SU-DHL-6 (cell line): ENCODE results near the gene STARD9.

ENCODE experiments used
- H2AFZ ChIP-seq: fragments of 200-600 bp; sonication (generic); 2 replicates; pipeline ENCODE4 v1.6.1; 2014; ENCODE audit warnings: low read depth, mild to moderate bottlenecking, moderate library complexity, mixed read lengths, antibody characterized with exemption, low read length; ENCODE audit not compliant: severe bottlenecking
- H3F3A ChIP-seq: fragments of 200-600 bp; shearing (Covaris generic); 2 replicates; pipeline ENCODE4 v1.6.0; 2016; ENCODE audit warnings: antibody characterized with exemption, mild to moderate bottlenecking; ENCODE audit not compliant: insufficient read depth
- H3K27ac ChIP-seq: fragments of 200-600 bp; sonication (generic); 2 replicates; pipeline ENCODE4 v1.5.1; 2016; ENCODE audit warnings: low read depth, mild to moderate bottlenecking, low read length, moderate library complexity, mixed read lengths
- H3K27me3 ChIP-seq: fragments of 200-600 bp; sonication (generic), shearing (Covaris generic); 2 replicates; pipeline ENCODE4 v1.6.0; 2014; ENCODE audit warnings: mild to moderate bottlenecking, low read length
- H3K36me3 ChIP-seq: fragments of 200-600 bp; sonication (generic); 2 replicates; pipeline ENCODE4 v1.6.1; 2014; ENCODE audit warnings: mild to moderate bottlenecking, low read length, mixed read lengths
- H3K4me2 ChIP-seq: fragments of 300-600, 200-600 bp; shearing (Covaris generic), sonication (generic); 2 replicates; pipeline ENCODE4 v1.6.0; 2014; ENCODE audit warnings: low read length, low read depth, mild to moderate bottlenecking; ENCODE audit not compliant: poor library complexity, severe bottlenecking
- H3K4me3 ChIP-seq: fragments of 200-600 bp; sonication (generic); 2 replicates; pipeline ENCODE4 v1.5.1; 2014; ENCODE audit warnings: antibody characterized with exemption, low read length, mild to moderate bottlenecking, mixed read lengths; ENCODE audit not compliant: insufficient read depth, poor library complexity, severe bottlenecking
- H3K79me2 ChIP-seq: fragments of 200-600 bp; sonication (generic); 2 replicates; pipeline ENCODE4 v1.6.1; 2014; ENCODE audit warnings: mild to moderate bottlenecking, low read length, moderate library complexity; ENCODE audit not compliant: insufficient read depth
- H3K9ac ChIP-seq: fragments of 200-600 bp; sonication (generic); 2 replicates; pipeline ENCODE4 v1.7.0; 2014; ENCODE audit warnings: mild to moderate bottlenecking, low read length
- H3K9me2 ChIP-seq: fragments of 200-600 bp; sonication (generic); replicated peaks from 2 replicates; pipeline ENCODE4 v1.6.1; 2014; ENCODE audit warnings: low read length; ENCODE audit not compliant: insufficient read depth
- H3K9me3 ChIP-seq: fragments of 200-600 bp; sonication (generic); 2 replicates; pipeline ENCODE4 v1.6.1; 2014; ENCODE audit warnings: low read length, mixed read lengths; ENCODE audit not compliant: insufficient read depth
- H4K20me1 ChIP-seq: fragments of 200-600 bp; sonication (generic); 2 replicates; pipeline ENCODE4 v1.6.1; 2014; ENCODE audit warnings: low read depth, mild to moderate bottlenecking, antibody characterized with exemption, low read length, moderate library complexity, mixed read lengths
- EZH2phosphoT487 ChIP-seq: fragments of 200-600 bp; sonication (generic), shearing (Covaris generic); conservative IDR thresholded peaks from 2 replicates; pipeline ENCODE4 v1.6.1; 2018; ENCODE audit warnings: mild to moderate bottlenecking, antibody characterized with exemption, low read length, moderate library complexity, mixed read lengths
- TF ChIP-seq, protein P1 (sequence below): fragments of 200-600 bp; sonication (generic); IDR thresholded peaks from one replicate; pipeline ENCODE4 v1.5.1; 2017; ENCODE audit warnings: antibody characterized with exemption, mild to moderate bottlenecking, low read length, moderate library complexity; ENCODE audit not compliant: insufficient read depth, poor library complexity, severe bottlenecking

Gene STARD9

DNA sequence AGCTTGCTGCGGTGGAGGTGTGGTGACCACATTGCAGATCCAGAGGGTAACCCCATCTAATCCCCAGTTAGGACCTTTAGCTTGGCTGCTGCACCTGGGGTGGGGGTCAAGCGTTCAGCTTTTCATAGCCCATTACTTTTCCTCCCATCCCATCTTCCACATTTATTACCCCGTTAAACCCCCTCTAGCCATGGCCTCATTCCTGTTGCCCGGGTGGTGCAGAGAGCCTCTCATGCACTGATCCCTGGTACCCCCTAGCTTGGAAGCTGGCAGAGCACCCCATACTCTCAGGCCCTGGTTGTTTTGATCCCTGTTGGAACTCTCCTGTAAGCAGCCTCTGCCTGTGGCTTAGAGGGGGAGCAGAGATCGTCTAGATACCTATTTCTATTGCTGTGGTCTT lies 140.7 kb downstream of the STARD9 start:
- Histone ChIP-seq H3K27me3 (no peaks in the 10 kb centered on the region), H3K9me3 (no peaks in the 10 kb centered on the region), H3K9me2 (no peaks in the 10 kb centered on the region), H3K4me2 (no peak overlapping the region), H4K20me1 (no peaks in the 10 kb centered on the region), H3K9ac (no peak overlapping the region), H2AFZ (no peak overlapping the region), H3K27ac (no peak overlapping the region), H3K79me2 (no peaks in the 10 kb centered on the region), H3F3A (no peaks in the 10 kb centered on the region; the same call in 1 of the 2 replicates), H3K36me3 (no peaks in the 10 kb centered on the region), H3K4me3 (no peak overlapping the region)
- TF ChIP-seq, protein P1, sequence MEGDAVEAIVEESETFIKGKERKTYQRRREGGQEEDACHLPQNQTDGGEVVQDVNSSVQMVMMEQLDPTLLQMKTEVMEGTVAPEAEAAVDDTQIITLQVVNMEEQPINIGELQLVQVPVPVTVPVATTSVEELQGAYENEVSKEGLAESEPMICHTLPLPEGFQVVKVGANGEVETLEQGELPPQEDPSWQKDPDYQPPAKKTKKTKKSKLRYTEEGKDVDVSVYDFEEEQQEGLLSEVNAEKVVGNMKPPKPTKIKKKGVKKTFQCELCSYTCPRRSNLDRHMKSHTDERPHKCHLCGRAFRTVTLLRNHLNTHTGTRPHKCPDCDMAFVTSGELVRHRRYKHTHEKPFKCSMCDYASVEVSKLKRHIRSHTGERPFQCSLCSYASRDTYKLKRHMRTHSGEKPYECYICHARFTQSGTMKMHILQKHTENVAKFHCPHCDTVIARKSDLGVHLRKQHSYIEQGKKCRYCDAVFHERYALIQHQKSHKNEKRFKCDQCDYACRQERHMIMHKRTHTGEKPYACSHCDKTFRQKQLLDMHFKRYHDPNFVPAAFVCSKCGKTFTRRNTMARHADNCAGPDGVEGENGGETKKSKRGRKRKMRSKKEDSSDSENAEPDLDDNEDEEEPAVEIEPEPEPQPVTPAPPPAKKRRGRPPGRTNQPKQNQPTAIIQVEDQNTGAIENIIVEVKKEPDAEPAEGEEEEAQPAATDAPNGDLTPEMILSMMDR: no peak
- TF ChIP-seq EZH2phosphoT487: no peak

DNA sequence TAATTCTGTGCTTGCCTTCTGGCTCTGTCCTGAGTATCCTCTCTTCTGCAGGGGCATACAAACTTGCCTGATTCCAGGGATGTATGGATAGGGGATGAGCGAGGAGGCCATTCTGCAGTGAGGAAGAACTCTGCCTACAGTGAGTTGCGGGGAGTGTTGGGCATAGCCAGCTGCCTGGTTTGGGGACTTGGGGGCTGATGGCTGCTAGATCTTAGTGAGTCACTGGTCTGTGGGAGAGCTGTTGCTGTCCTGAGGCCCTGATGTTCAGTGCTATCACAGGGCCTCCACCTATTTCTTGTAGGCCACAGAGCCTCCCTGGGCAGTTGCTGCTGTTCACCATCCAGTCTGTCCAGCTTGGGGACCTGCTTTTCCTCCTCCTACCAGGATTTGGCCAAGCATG lies 141.2 kb downstream of the STARD9 start:
- Histone ChIP-seq H3K9ac (no peak overlapping the region), H3K4me2 (no peak overlapping the region), H3K79me2 (no peaks in the 10 kb centered on the region), H3K4me3 (no peak overlapping the region), H3F3A (no peaks in the 10 kb centered on the region; the same call in 1 of the 2 replicates), H3K9me3 (no peaks in the 10 kb centered on the region), H3K9me2 (no peaks in the 10 kb centered on the region), H3K27ac (no peak overlapping the region), H3K36me3 (no peaks in the 10 kb centered on the region), H4K20me1 (no peaks in the 10 kb centered on the region), H2AFZ (no peak overlapping the region), H3K27me3 (no peaks in the 10 kb centered on the region)
- TF ChIP-seq, protein P1: no peak
- TF ChIP-seq EZH2phosphoT487: no peak

DNA sequence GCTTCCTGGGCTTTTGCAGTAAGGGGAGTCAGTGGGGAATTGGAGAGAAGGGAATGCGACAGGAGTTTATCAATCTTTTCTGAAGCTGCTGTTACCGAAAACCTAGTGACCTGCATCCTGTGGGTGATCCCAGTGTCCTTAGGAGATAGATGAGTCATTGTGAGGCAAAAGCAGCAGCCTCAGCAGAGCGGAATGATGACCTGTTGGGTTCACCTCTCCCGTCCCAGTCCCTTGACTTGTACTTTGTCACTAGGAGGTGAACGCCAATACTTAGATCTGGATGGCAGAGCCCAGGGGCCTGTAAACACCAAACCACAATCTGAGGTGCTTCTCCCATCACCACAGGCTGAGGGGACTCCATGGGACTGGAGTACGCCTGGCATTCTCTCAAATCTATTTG lies 143.6 kb downstream of the STARD9 start:
- H3K27me3 ChIP-seq: no peaks in the 10 kb centered on the region
- no peaks in the 10 kb centered on the region for H3K9me2 ChIP-seq
- H3K36me3 ChIP-seq: no peaks in the 10 kb centered on the region
- no peaks in the 10 kb centered on the region for H3K79me2 ChIP-seq
- no peak overlapping the region for H3K4me3 ChIP-seq
- no peaks in the 10 kb centered on the region for H4K20me1 ChIP-seq
- no peaks in the 10 kb centered on the region for H3K9me3 ChIP-seq
- no peak overlapping the region for H3K9ac ChIP-seq
- no peak overlapping the region for H3K4me2 ChIP-seq
- H2AFZ ChIP-seq: no peak overlapping the region
- no peak overlapping the region for H3K27ac ChIP-seq
- H3F3A ChIP-seq: no peaks in the 10 kb centered on the region
- TF ChIP-seq, protein P1: no peak
- TF ChIP-seq EZH2phosphoT487: no peak

DNA sequence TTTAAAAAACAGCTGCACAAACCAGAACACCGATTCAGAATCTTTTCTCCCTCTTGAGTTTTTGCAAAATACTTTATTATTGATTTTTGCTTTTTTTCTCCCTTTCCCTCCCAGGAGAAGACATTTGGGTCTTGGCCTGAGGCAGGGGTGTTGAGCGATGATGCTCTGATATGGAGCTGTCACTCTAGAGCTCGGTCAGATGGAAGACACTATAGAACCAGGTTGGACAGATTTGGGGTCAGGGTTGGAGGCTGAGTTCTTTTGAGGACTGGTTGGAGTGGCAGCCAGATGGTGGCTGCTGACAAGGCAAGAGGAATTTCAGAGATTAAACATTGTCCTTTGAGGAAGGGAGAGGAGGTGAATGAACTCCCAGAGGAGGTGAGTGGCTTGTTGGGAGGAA lies 144.7 kb downstream of the STARD9 start:
- Histone ChIP-seq H3K4me2 (no peak overlapping the region), H3K36me3 (no peaks in the 10 kb centered on the region)

More for the DNA sequence above, 144.7 kb downstream of the STARD9 start:
- Histone ChIP-seq H3K9me2 (no peaks in the 10 kb centered on the region), H3K27me3 (no peaks in the 10 kb centered on the region), H3K27ac (no peak overlapping the region), H3K4me3 (no peak overlapping the region), H3K9ac (no peak overlapping the region), H4K20me1 (no peaks in the 10 kb centered on the region), H3F3A (no peaks in the 10 kb centered on the region), H3K79me2 (no peaks in the 10 kb centered on the region), H3K9me3 (no peaks in the 10 kb centered on the region), H2AFZ (no peak overlapping the region)
- no peak for TF ChIP-seq EZH2phosphoT487
- TF ChIP-seq, protein P1: no peak
